RPMI8226 (cell line): ENCODE measurements around the gene TTC31.

Experiments
- DNase-seq: peaks from one replicate; pipeline ENCODE4 v3.0.0-alpha.2; 2015

The TTC31 gene

GRCh38 chr2:74527741-74528140 lies 44.9 kb downstream of the TTC31 start:
- DNase-seq: no peak

- DNase-seq: peak; percentile 36
Observed at GRCh38 chr2:74528600-74529356, 45.9 kb downstream of the TTC31 start.

GRCh38 chr2:74529357-74530238 lies 46.7 kb downstream of the TTC31 start, which contains the start of the genes AUP1 and HTRA2:
TSS of gene AUP1 (minus strand) at chr2:74529706. CDS start at chr2:74529629, 77 bp downstream.
TSS of gene HTRA2 (plus strand) at chr2:74529933. CDS start at chr2:74530007, 74 bp downstream.
- peak; percentile 98 for DNase-seq

- DNase-seq: peak; percentile 50
Observed at GRCh38 chr2:74530239-74531187, 47.6 kb downstream of the TTC31 start.

GRCh38 chr2:74531666-74532065 lies 48.8 kb downstream of the TTC31 start:
- DNase-seq: no peak

GRCh38 chr2:74532222-74532621 lies 49.3 kb downstream of the TTC31 start:
- peak; percentile 40 for DNase-seq

GRCh38 chr2:74533464-74533863 lies 50.6 kb downstream of the TTC31 start:
- no peak for DNase-seq

- DNase-seq: no peak
Observed at GRCh38 chr2:74534411-74534810, 51.5 kb downstream of the TTC31 start.

- DNase-seq: no peak
Observed at GRCh38 chr2:74535440-74535965, 52.6 kb downstream of the TTC31 start.

- DNase-seq: peak; percentile 39
Observed at GRCh38 chr2:74536166-74536950, 53.5 kb downstream of the TTC31 start.

- no peak for DNase-seq
Observed at GRCh38 chr2:74537140-74537539, 54.3 kb downstream of the TTC31 start.

GRCh38 chr2:74538881-74539339 lies 56.0 kb downstream of the TTC31 start:
- DNase-seq: no peak

GRCh38 chr2:74540291-74540690 lies 57.4 kb downstream of the TTC31 start:
- no peak for DNase-seq

GRCh38 chr2:74542978-74543377 lies 60.1 kb downstream of the TTC31 start:
- DNase-seq: no peak
